Heart left ventricle (tissue), 16 donors: ENCODE results near the gene IL11. TPM values are rescaled to one million over a fixed set of nuclear protein-coding genes. Genes with fewer than 3 reads are reported as not detected.
A peak's percentile ranks its signal among the peaks of the same experiment; 100 is the strongest.

ENCODE experiments used
- ATAC-seq, 4 donors: fragments of 200-7000 bp; cut with Tn5 transposase; one replicate each; pipeline ENCODE4 v1.9.1; 2020 to 2022; ENCODE audit warnings: moderate library complexity in 4 of 4, mild to moderate bottlenecking in 3 of 4, moderate number of reproducible peaks in 1 of 4
- DNase-seq, 5 donors: peaks; one replicate each; pipeline ENCODE4 v3.0.0-alpha.2; 2020
- H3K27ac ChIP-seq, 12 donors: fragments of 200-600 bp; sonication (generic) in 4 of 12; one replicate each; pipeline versions ENCODE4 v1.5.0 to v1.8.0; 2016 to 2022; ENCODE audit warnings: mild to moderate bottlenecking in 2 of 12
- H3K27me3 ChIP-seq, 9 donors: fragments of 200-600 bp; sonication (generic) in 2 of 9; one replicate each; pipeline versions ENCODE4 v1.5.1 to v1.8.0; 2016 to 2022; ENCODE audit warnings: mild to moderate bottlenecking in 3 of 9
- H3K36me3 ChIP-seq, 9 donors: fragments of 200-600 bp; sonication (generic) in 2 of 9; one replicate each; pipeline versions ENCODE4 v1.5.0 to v1.8.0; 2018 to 2022; ENCODE audit warnings: mild to moderate bottlenecking in 2 of 9
- H3K4me1 ChIP-seq, 12 donors: fragments of 200-600 bp; sonication (generic) in 4 of 12; one replicate each; pipeline versions ENCODE4 v1.5.0 to v1.8.0; 2016 to 2022; ENCODE audit warnings: mild to moderate bottlenecking in 3 of 12
- H3K4me3 ChIP-seq, 12 donors: fragments of 200-600 bp; sonication (generic) in 4 of 12; one replicate each; pipeline versions ENCODE4 v1.5.0 to v1.8.0; 2017 to 2022; ENCODE audit warnings: mild to moderate bottlenecking in 9 of 12, moderate library complexity in 4 of 12
- H3K9me3 ChIP-seq, 12 donors: fragments of 200-600 bp; sonication (generic) in 4 of 12; one replicate each; pipeline versions ENCODE4 v1.5.0 to v1.8.0; 2016 to 2022; ENCODE audit warnings: mild to moderate bottlenecking in 1 of 12
- CTCF ChIP-seq, 12 donors: fragments of 200-600 bp; sonication (generic) in 4 of 12; IDR thresholded peaks; one replicate each; pipeline versions ENCODE4 v1.5.0 to v1.8.0; 2018 to 2022; ENCODE audit warnings: antibody characterized with exemption in 12 of 12, mild to moderate bottlenecking in 5 of 12
- POLR2A ChIP-seq, 2 donors: fragments of 450-650 bp; IDR thresholded peaks; one replicate each; pipeline ENCODE4 v1.6.1; 2017; ENCODE audit warnings: antibody characterized with exemption in 2 of 2, mild to moderate bottlenecking in 2 of 2, moderate library complexity in 2 of 2
- WGBS, 4 donors: extraction: QIAGEN DNeasy Blood & Tissue Kit in 2 of 4; methylation state at CpG; one replicate each; pipeline versions ENCODE4 v1.1.5 to v1.1.7; 2013 to 2018; 5-methylcytosine and 5-hydroxymethylcytosine counted together
- intact Hi-C, 10 donors: fragments of 100-400 bp; cut with DNase I; formaldehyde crosslinking; loops; one replicate each; pipeline versions ENCODE4 v1.11.1 to v1.14.2; 2022
- polyA plus RNA-seq, 2 donors: library from polyadenylated mRNA; stranded (reverse); fragments of 200-250 nt; gene quantifications; one replicate each; pipeline ENCODE4 v1.2.3, GENCODE V29; 2013
- total RNA-seq, 9 donors: library from RNA; depleted of rRNA in 2 of 9; stranded (reverse); fragments of >200 nt in 2 of 9; fragmentation: NEBNext Ultra II Directional in 3 of 9; extraction: Animal tissue kit (Norgen Biotek cat#: 25700) in 3 of 9; gene quantifications; one replicate each; pipeline versions ENCODE4 v1.1.0 to v1.2.4, GENCODE V29; 2016 to 2023
- donor health status: ischemic (EF 13 %, LVEDD 7.1; RV severe dilation, severe dysfunction).
- donor health status: healthy with polysubstance abuse.
- donor health status: DM: no; HTN: yes; CAD: no.
- donor health status: DM: no; HTN: no; CAD: no.
- donor health status: ischemic (EF 25% LVEDD 6.9; RV normal size, moderate dysfunction).
- donor health status: ischemic (EF 25% LVEDD 5.7; RV mildly dilated, moderate dysfunction).
- donor health status: healthy.
- donor health status: DM: yes; HTN: yes; CAD: no.
- donor health status: ischemic (EF 35%, LVEDD 5.7; RV mildly dilated, moderate dysfunction).
- donor health status: nonischemic (EF 11% LVEDD 7.7; RV severe dilation, severe dysfunction).
- donor health status: DM: yes; HTN: yes; CAD: no.
- donor health status: PGD.
- donor health status: ischemic (EF 29% LVEDD 5.4; RV normal size, mild dysfunction).
- donor health status: nonischemic (EF 23%, LVEDD 6.1; RV moderate dilation, normal function).

The IL11 gene
- total and polyA plus RNA-seq, 11 donors: 0.11 to 0.43 (median 0.25) TPM; not detected in 8

GRCh38 chr19:55354698-55355212 lies 15.5 kb downstream of the IL11 start, which contains the start of gene COX6B2:
Gene COX6B2 (minus strand): TSS chr19:55354719. CDS start chr19:55354521, 198 bp downstream.
- intact Hi-C loops: no loop called here
- ATAC-seq (no peak), DNase-seq (no peak)
- WGBS, 4 donors: 0 to 4% (median 2%) methylated on average over 9 to 42 of the region's 43 CpGs
- Histone ChIP-seq H3K27ac (no peak within 1 kb of the TSS), H3K36me3 (no peaks in the 10 kb centered on the region), H3K27me3 (peaks cover 10 to 75% (median 47%) of the 10 kb centered on the region in 9 donors), H3K9me3 (no peaks in the 10 kb centered on the region), H3K4me1 (peaks cover 0 to 19% (median 14%) of the 10 kb centered on the region in 12 donors), H3K4me3 (peak within 1 kb of the TSS in 11 of 12 donors; percentile 13 to 56 (median 35))
- TF ChIP-seq CTCF (IDR thresholded peaks at IDR 0.05): no peak
- TF ChIP-seq POLR2A (IDR thresholded peaks at IDR 0.05): no peak

GRCh38 chr19:55353803-55354697 lies 16.2 kb downstream of the IL11 start:
- DNase-seq: peak in 3 of 5 donors; percentile 52 to 67 (median 62)
- Histone ChIP-seq H3K27ac (no peak overlapping the region), H3K9me3 (no peaks in the 10 kb centered on the region), H3K4me1 (peaks cover 0 to 19% (median 14%) of the 10 kb centered on the region in 12 donors), H3K36me3 (no peaks in the 10 kb centered on the region), H3K27me3 (peaks cover 10 to 77% (median 47%) of the 10 kb centered on the region in 9 donors), H3K4me3 (peak overlapping the region in 11 of 12 donors; percentile 13 to 56 (median 35))
- peak in 3 of 4 donors; percentile 59 to 92 (median 59) for ATAC-seq
- TF ChIP-seq CTCF (IDR thresholded peaks at IDR 0.05) (no peak), POLR2A (IDR thresholded peaks at IDR 0.05) (no peak)
- WGBS, 4 donors: 1 to 3% (median 1%) methylated on average over 38 to 72 of the region's 72 CpGs
- intact Hi-C loops: no loop called here

DNA sequence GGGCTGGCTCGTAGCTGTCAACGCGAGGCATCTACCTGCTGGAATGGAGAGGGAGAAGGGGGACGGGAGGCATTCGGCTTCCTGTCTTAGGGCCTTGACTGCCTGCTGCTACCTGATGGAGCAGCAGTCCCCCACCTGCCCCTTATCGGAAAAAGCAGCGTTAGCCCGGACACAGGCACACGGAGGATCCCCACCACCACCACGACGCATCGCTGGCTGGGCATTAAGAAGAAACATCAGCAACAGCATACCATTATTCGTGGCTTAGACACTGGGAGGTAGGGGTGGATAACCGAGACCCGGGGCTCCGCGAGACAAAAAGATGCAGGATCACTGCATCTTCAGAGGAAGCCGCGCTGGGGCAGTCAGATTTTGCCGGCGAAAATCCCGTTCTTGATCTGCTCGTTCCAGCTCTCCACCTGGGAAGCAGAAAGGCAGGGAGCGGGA lies 16.9 kb downstream of the IL11 start:
- intact Hi-C loops: no loop called here
- Histone ChIP-seq H3K27me3 (peaks cover 10 to 77% (median 47%) of the 10 kb centered on the region in 9 donors), H3K4me3 (peak overlapping the region in 11 of 12 donors; percentile 13 to 56 (median 35))

More for the DNA sequence above, 16.9 kb downstream of the IL11 start:
- peaks cover 0 to 19% (median 14%) of the 10 kb centered on the region in 12 donors for H3K4me1 ChIP-seq
- 4 to 5% (median 4%) methylated on average over 15 to 24 of the region's 24 CpGs for WGBS, 4 donors
- H3K36me3 ChIP-seq: no peaks in the 10 kb centered on the region
- no peak overlapping the region for H3K27ac ChIP-seq
- H3K9me3 ChIP-seq: no peaks in the 10 kb centered on the region
- ATAC-seq (no peak), DNase-seq (no peak)
- TF ChIP-seq POLR2A (IDR thresholded peaks at IDR 0.05) (no peak), CTCF (IDR thresholded peaks at IDR 0.05) (no peak)
